ENCODE data around the gene GPR84.

GPR84 gene

GRCh38 chr12:54398218-54398617, 33.9 kb upstream of the GPR84 start:
- no peak for DNase-seq (ENCODE audit: low spot score)
- no CpG with 5 or more reads among the region's 2 CpGs for WGBS, 2 donors (ENCODE audit: extremely low coverage in 2 of 2, insufficient read length in 2 of 2, insufficient replicate concordance in 1 of 2)
- Histone ChIP-seq H2AK5ac (ENCODE audit: low read depth, low read length) (no peak overlapping the region), H2BK120ac (ENCODE audit: low read depth, low read length) (no peak overlapping the region), H3K79me1 (ENCODE audit: low read depth, low read length) (peaks cover 4% of the 10 kb centered on the region), H3K9me3 (replicated peaks in 1 of 2; ENCODE audit: control insufficient read depth in 2 of 2, insufficient read depth in 1 of 2, low read depth in 1 of 2, low read length in 2 of 2) (peaks cover 0 to 2% of the 10 kb centered on the region in 2 donors), H4K91ac (ENCODE audit: low read depth, low read length, poor library complexity) (no peak overlapping the region), H3K14ac (ENCODE audit: low read length) (no peak overlapping the region), H3K27ac (replicated peaks; ENCODE audit: low read length) (no peak overlapping the region), H3K27me3 (ENCODE audit: control insufficient read depth in 3 of 3, insufficient read depth in 3 of 3, low read depth in 1 of 3, low read length in 3 of 3) (no peaks in the 10 kb centered on the region), H2BK15ac (ENCODE audit: low read length) (no peak overlapping the region), H3K4me2 (ENCODE audit: insufficient read depth, low read length, poor library complexity, severe bottlenecking) (no peak overlapping the region), H3K4me1 (ENCODE audit: control insufficient read depth in 2 of 2, insufficient read depth in 1 of 2, low read depth in 1 of 2, low read length in 2 of 2) (peaks cover 0 to 8% of the 10 kb centered on the region in 2 donors), H3K4ac (ENCODE audit: low read length) (no peak overlapping the region), H3K9ac (ENCODE audit: low read depth, low read length, poor library complexity) (no peak overlapping the region), H3K36me3 (replicated peaks in 1 of 2; ENCODE audit: control insufficient read depth in 2 of 2, insufficient read depth in 2 of 2, low read length in 2 of 2) (peaks cover 49 to 78% of the 10 kb centered on the region in 2 donors), H2AFZ (ENCODE audit: low read length) (no peak overlapping the region), H3K4me3 (ENCODE audit: low read length in 2 of 2) (no peak overlapping the region), H4K8ac (ENCODE audit: low read depth, low read length) (no peak overlapping the region), H3K23ac (ENCODE audit: low read depth, low read length, poor library complexity) (no peak overlapping the region), H2BK5ac (ENCODE audit: low read length) (no peak overlapping the region), H2BK12ac (ENCODE audit: low read length) (no peak overlapping the region), H3K18ac (ENCODE audit: low read length) (no peak overlapping the region)

GRCh38 chr12:54397157-54397556, 32.9 kb upstream of the GPR84 start:
- peaks cover 43 to 71% of the 10 kb centered on the region in 2 donors for H3K36me3 ChIP-seq (replicated peaks in 1 of 2; ENCODE audit: control insufficient read depth in 2 of 2, insufficient read depth in 2 of 2, low read length in 2 of 2)

GRCh38 chr12:54395545-54395944, 31.3 kb upstream of the GPR84 start:
- Histone ChIP-seq H3K4ac (ENCODE audit: low read length) (no peak overlapping the region), H2BK5ac (ENCODE audit: low read length) (no peak overlapping the region), H3K23ac (ENCODE audit: low read depth, low read length, poor library complexity) (no peak overlapping the region), H3K27ac (replicated peaks; ENCODE audit: low read length) (no peak overlapping the region), H2AK5ac (ENCODE audit: low read depth, low read length) (no peak overlapping the region), H2BK15ac (ENCODE audit: low read length) (no peak overlapping the region), H2AFZ (ENCODE audit: low read length) (no peak overlapping the region), H3K36me3 (replicated peaks in 1 of 2; ENCODE audit: control insufficient read depth in 2 of 2, insufficient read depth in 2 of 2, low read length in 2 of 2) (peaks cover 27 to 55% of the 10 kb centered on the region in 2 donors), H2BK12ac (ENCODE audit: low read length) (no peak overlapping the region), H3K9ac (ENCODE audit: low read depth, low read length, poor library complexity) (no peak overlapping the region), H3K14ac (ENCODE audit: low read length) (no peak overlapping the region), H3K79me1 (ENCODE audit: low read depth, low read length) (peaks cover 4% of the 10 kb centered on the region), H3K4me2 (ENCODE audit: insufficient read depth, low read length, poor library complexity, severe bottlenecking) (no peak overlapping the region), H4K91ac (ENCODE audit: low read depth, low read length, poor library complexity) (no peak overlapping the region), H3K4me3 (ENCODE audit: low read length in 2 of 2) (no peak overlapping the region), H3K18ac (ENCODE audit: low read length) (no peak overlapping the region), H3K4me1 (ENCODE audit: control insufficient read depth in 2 of 2, insufficient read depth in 1 of 2, low read depth in 1 of 2, low read length in 2 of 2) (peaks cover 4 to 18% of the 10 kb centered on the region in 2 donors), H3K27me3 (ENCODE audit: control insufficient read depth in 3 of 3, insufficient read depth in 3 of 3, low read depth in 1 of 3, low read length in 3 of 3) (no peaks in the 10 kb centered on the region), H2BK120ac (ENCODE audit: low read depth, low read length) (no peak overlapping the region), H4K8ac (ENCODE audit: low read depth, low read length) (no peak overlapping the region), H3K9me3 (replicated peaks in 1 of 2; ENCODE audit: control insufficient read depth in 2 of 2, insufficient read depth in 1 of 2, low read depth in 1 of 2, low read length in 2 of 2) (peaks cover 0 to 2% of the 10 kb centered on the region in 2 donors)
- no peak for DNase-seq (ENCODE audit: low spot score)

More at GRCh38 chr12:54397157-54397556, 32.9 kb upstream of the GPR84 start:
- Histone ChIP-seq H3K4me3 (ENCODE audit: low read length in 2 of 2) (no peak overlapping the region), H2BK120ac (ENCODE audit: low read depth, low read length) (no peak overlapping the region), H2BK12ac (ENCODE audit: low read length) (no peak overlapping the region), H3K23ac (ENCODE audit: low read depth, low read length, poor library complexity) (no peak overlapping the region), H2BK5ac (ENCODE audit: low read length) (no peak overlapping the region), H3K4ac (ENCODE audit: low read length) (no peak overlapping the region), H4K91ac (ENCODE audit: low read depth, low read length, poor library complexity) (no peak overlapping the region), H3K27ac (replicated peaks; ENCODE audit: low read length) (no peak overlapping the region), H4K8ac (ENCODE audit: low read depth, low read length) (no peak overlapping the region), H3K79me1 (ENCODE audit: low read depth, low read length) (peaks cover 4% of the 10 kb centered on the region), H3K9me3 (replicated peaks in 1 of 2; ENCODE audit: control insufficient read depth in 2 of 2, insufficient read depth in 1 of 2, low read depth in 1 of 2, low read length in 2 of 2) (peaks cover 0 to 2% of the 10 kb centered on the region in 2 donors), H3K27me3 (ENCODE audit: control insufficient read depth in 3 of 3, insufficient read depth in 3 of 3, low read depth in 1 of 3, low read length in 3 of 3) (no peaks in the 10 kb centered on the region), H2AK5ac (ENCODE audit: low read depth, low read length) (no peak overlapping the region), H3K9ac (ENCODE audit: low read depth, low read length, poor library complexity) (peak overlapping the region; percentile 17), H3K18ac (ENCODE audit: low read length) (no peak overlapping the region), H3K14ac (ENCODE audit: low read length) (no peak overlapping the region), H2AFZ (ENCODE audit: low read length) (no peak overlapping the region), H2BK15ac (ENCODE audit: low read length) (no peak overlapping the region), H3K4me1 (ENCODE audit: control insufficient read depth in 2 of 2, insufficient read depth in 1 of 2, low read depth in 1 of 2, low read length in 2 of 2) (peaks cover 0 to 13% of the 10 kb centered on the region in 2 donors), H3K4me2 (ENCODE audit: insufficient read depth, low read length, poor library complexity, severe bottlenecking) (no peak overlapping the region)
- no peak for DNase-seq (ENCODE audit: low spot score)
- no CpG with 5 or more reads among the region's 1 CpG for WGBS, 2 donors (ENCODE audit: extremely low coverage in 2 of 2, insufficient read length in 2 of 2, insufficient replicate concordance in 1 of 2)

GRCh38 chr12:54394986-54395385, 30.7 kb upstream of the GPR84 start:
- Histone ChIP-seq H3K4me2 (ENCODE audit: insufficient read depth, low read length, poor library complexity, severe bottlenecking) (no peak overlapping the region), H3K4me3 (ENCODE audit: low read length in 2 of 2) (no peak overlapping the region), H3K9me3 (replicated peaks in 1 of 2; ENCODE audit: control insufficient read depth in 2 of 2, insufficient read depth in 1 of 2, low read depth in 1 of 2, low read length in 2 of 2) (peaks cover 0 to 2% of the 10 kb centered on the region in 2 donors), H2BK15ac (ENCODE audit: low read length) (no peak overlapping the region), H3K23ac (ENCODE audit: low read depth, low read length, poor library complexity) (no peak overlapping the region), H2AFZ (ENCODE audit: low read length) (no peak overlapping the region), H3K27ac (replicated peaks; ENCODE audit: low read length) (no peak overlapping the region), H2BK120ac (ENCODE audit: low read depth, low read length) (no peak overlapping the region), H3K79me1 (ENCODE audit: low read depth, low read length) (peaks cover 4% of the 10 kb centered on the region), H4K91ac (ENCODE audit: low read depth, low read length, poor library complexity) (no peak overlapping the region), H3K4me1 (ENCODE audit: control insufficient read depth in 2 of 2, insufficient read depth in 1 of 2, low read depth in 1 of 2, low read length in 2 of 2) (peaks cover 9 to 22% of the 10 kb centered on the region in 2 donors), H4K8ac (ENCODE audit: low read depth, low read length) (no peak overlapping the region), H2BK5ac (ENCODE audit: low read length) (no peak overlapping the region), H2BK12ac (ENCODE audit: low read length) (no peak overlapping the region), H3K18ac (ENCODE audit: low read length) (no peak overlapping the region), H3K36me3 (replicated peaks in 1 of 2; ENCODE audit: control insufficient read depth in 2 of 2, insufficient read depth in 2 of 2, low read length in 2 of 2) (peaks cover 23 to 49% of the 10 kb centered on the region in 2 donors), H3K14ac (ENCODE audit: low read length) (no peak overlapping the region), H3K4ac (ENCODE audit: low read length) (no peak overlapping the region), H2AK5ac (ENCODE audit: low read depth, low read length) (no peak overlapping the region), H3K27me3 (ENCODE audit: control insufficient read depth in 3 of 3, insufficient read depth in 3 of 3, low read depth in 1 of 3, low read length in 3 of 3) (no peaks in the 10 kb centered on the region), H3K9ac (ENCODE audit: low read depth, low read length, poor library complexity) (no peak overlapping the region)
- DNase-seq (ENCODE audit: low spot score) = no peak
- no CpG with 5 or more reads among the region's 1 CpG for WGBS, 2 donors (ENCODE audit: extremely low coverage in 2 of 2, insufficient read length in 2 of 2, insufficient replicate concordance in 1 of 2)
